ENCODE data around the gene ROS1.
"Not testable (repeated sequence)": the region's sequence is repeated elsewhere in the genome, so short reads cannot be mapped to it uniquely, and the experiment has no call there.

ROS1 gene

GRCh38 chr6:117263353-117263927, 162.3 kb downstream of the ROS1 start:
- peaks cover 84% of the 10 kb centered on the region for H3K27me3 ChIP-seq (ENCODE audit: insufficient read depth, low read length)
- H3K4me3 ChIP-seq (ENCODE audit: low read length), result no peak overlapping the region
- H3K4me1 ChIP-seq (ENCODE audit: insufficient read depth, low read length), result peaks cover 3% of the 10 kb centered on the region
- H3K9me3 ChIP-seq (ENCODE audit: insufficient read depth, low read depth, low read length), result no peaks in the 10 kb centered on the region; the same call in 1 of the 2 replicates
- no peak overlapping the region for H3K9ac ChIP-seq (ENCODE audit: low read depth, low read length)
- no peaks in the 10 kb centered on the region for H3K36me3 ChIP-seq (ENCODE audit: insufficient read depth, low read depth, low read length)
- no peak overlapping the region for H3K27ac ChIP-seq (ENCODE audit: low read length)

DNA sequence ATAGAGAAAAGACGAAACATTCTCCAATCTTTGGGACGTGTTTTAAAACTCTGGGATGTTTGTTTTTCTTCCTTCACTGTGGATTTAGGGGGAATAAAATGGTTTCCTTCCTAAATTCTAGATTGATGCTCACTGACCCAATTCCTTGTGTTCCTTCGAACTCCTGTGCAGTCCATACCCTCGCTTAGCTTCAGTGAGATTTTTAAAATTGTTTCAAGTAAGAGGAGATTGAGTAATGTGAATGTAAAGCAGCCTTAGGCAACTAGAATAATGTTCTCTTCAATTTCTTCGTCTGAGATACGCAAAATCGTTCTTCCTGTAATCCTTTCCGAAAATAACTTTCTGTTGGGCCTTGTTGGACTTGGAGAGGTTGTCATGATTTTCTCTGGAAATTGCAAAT, 162.9 kb downstream of the ROS1 start:
- no peak overlapping the region for H3K9ac ChIP-seq (ENCODE audit: low read depth, low read length)
- no peaks in the 10 kb centered on the region for H3K36me3 ChIP-seq (ENCODE audit: insufficient read depth, low read depth, low read length)
- no peak overlapping the region for H3K4me3 ChIP-seq (ENCODE audit: low read length)
- H3K9me3 ChIP-seq (ENCODE audit: insufficient read depth, low read depth, low read length), result no peaks in the 10 kb centered on the region; the same call in 1 of the 2 replicates
- H3K4me1 ChIP-seq (ENCODE audit: insufficient read depth, low read length), result peaks cover 3% of the 10 kb centered on the region
- H3K27ac ChIP-seq (ENCODE audit: low read length), result no peak overlapping the region
- H3K27me3 ChIP-seq (ENCODE audit: insufficient read depth, low read length), result peaks cover 77% of the 10 kb centered on the region

GRCh38 chr6:117253785-117254184, 172.0 kb downstream of the ROS1 start:
- Histone ChIP-seq H3K4me3 (ENCODE audit: low read length) (no peak overlapping the region), H3K27me3 (ENCODE audit: insufficient read depth, low read length) (no peaks in the 10 kb centered on the region), H3K36me3 (ENCODE audit: insufficient read depth, low read depth, low read length) (no peaks in the 10 kb centered on the region), H3K27ac (ENCODE audit: low read length) (no peak overlapping the region), H3K4me1 (ENCODE audit: insufficient read depth, low read length) (no peaks in the 10 kb centered on the region), H3K9me3 (ENCODE audit: insufficient read depth, low read depth, low read length) (no peaks in the 10 kb centered on the region), H3K9ac (ENCODE audit: low read depth, low read length) (no peak overlapping the region)

GRCh38 chr6:117244979-117245378, 180.8 kb downstream of the ROS1 start:
- not testable (repeated sequence) for H3K27ac ChIP-seq (ENCODE audit: low read length); H3K9me3 ChIP-seq (ENCODE audit: insufficient read depth, low read depth, low read length); H3K4me3 ChIP-seq (ENCODE audit: low read length); H3K9ac ChIP-seq (ENCODE audit: low read depth, low read length); H3K36me3 ChIP-seq (ENCODE audit: insufficient read depth, low read depth, low read length); H3K4me1 ChIP-seq (ENCODE audit: insufficient read depth, low read length); H3K27me3 ChIP-seq (ENCODE audit: insufficient read depth, low read length)

DNA sequence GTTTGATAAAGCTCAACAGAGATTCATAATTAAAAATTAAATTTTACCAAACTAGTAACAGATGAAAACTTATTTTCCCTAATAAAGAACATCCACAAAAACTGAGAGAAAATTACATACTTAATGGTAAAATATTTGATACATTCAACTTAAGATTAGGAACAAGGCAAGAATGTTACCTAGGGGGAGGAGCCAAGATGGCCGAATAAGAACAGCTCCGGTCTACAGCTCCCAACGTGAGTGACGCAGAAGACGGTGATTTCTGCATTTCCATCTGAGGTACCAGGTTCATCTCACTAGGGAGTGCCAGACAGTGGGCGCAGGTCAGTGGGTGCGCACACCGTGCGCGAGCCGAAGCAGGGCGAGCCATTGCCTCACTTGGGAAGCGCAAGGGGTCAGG, 181.2 kb downstream of the ROS1 start:
- not testable (repeated sequence) for H3K36me3 ChIP-seq (ENCODE audit: insufficient read depth, low read depth, low read length); H3K9ac ChIP-seq (ENCODE audit: low read depth, low read length); H3K4me1 ChIP-seq (ENCODE audit: insufficient read depth, low read length); H3K27me3 ChIP-seq (ENCODE audit: insufficient read depth, low read length); H3K4me3 ChIP-seq (ENCODE audit: low read length); H3K27ac ChIP-seq (ENCODE audit: low read length); H3K9me3 ChIP-seq (ENCODE audit: insufficient read depth, low read depth, low read length)
